SK-N-SH (cell line): ENCODE measurements around the gene HNRNPD. TPM values are rescaled to one million over a fixed set of nuclear protein-coding genes. Genes with fewer than 3 reads are reported as not detected.

Source experiments
- polyA plus RNA-seq, 3 experiments: library from polyadenylated mRNA; depleted of rRNA; stranded (reverse); fragments of >200 nt; gene quantifications; 2 replicates each; pipeline ENCODE4 v1.2.3, GENCODE V29; 2012
- small RNA-seq, 7 experiments: library from RNA; depleted of rRNA; stranded (forward); fragments of <200 nt; gene quantifications; one replicate each; pipeline ENCODE3, GENCODE V24; 2012

The HNRNPD gene
- polyA plus RNA-seq, 1 of the 3 experiments (the other 2 are of a cell fraction), result 286 TPM

Small RNA genes lying within 50 kb of the gene (small RNA-seq; reads per million reads assigned to genes)
- gene RF00150, result 0 reads per million in 7 experiments

Other genes starting within 250 kb of the HNRNPD start
- 200 and 210 TPM in 2 replicates for gene HNRNPDL, start 56.5 kb upstream of the HNRNPD start, polyA plus RNA-seq (2012; rRNA removed)
- 14.9 and 19.0 TPM in 2 replicates for gene ENOPH1, start 56.6 kb upstream of the HNRNPD start, polyA plus RNA-seq (2012; rRNA removed)
- gene TMEM150C, start 188.0 kb upstream of the HNRNPD start, polyA plus RNA-seq (2012; rRNA removed), result 1.0 and 1.3 TPM in 2 replicates